ENCODE data around the gene IFTAP. TPM values are rescaled to one million over a fixed set of nuclear protein-coding genes. Genes with fewer than 3 reads are reported as not detected.

Gene IFTAP
- total RNA-seq, 1 donor from 2014 or later, result 1.7 TPM

DNA sequence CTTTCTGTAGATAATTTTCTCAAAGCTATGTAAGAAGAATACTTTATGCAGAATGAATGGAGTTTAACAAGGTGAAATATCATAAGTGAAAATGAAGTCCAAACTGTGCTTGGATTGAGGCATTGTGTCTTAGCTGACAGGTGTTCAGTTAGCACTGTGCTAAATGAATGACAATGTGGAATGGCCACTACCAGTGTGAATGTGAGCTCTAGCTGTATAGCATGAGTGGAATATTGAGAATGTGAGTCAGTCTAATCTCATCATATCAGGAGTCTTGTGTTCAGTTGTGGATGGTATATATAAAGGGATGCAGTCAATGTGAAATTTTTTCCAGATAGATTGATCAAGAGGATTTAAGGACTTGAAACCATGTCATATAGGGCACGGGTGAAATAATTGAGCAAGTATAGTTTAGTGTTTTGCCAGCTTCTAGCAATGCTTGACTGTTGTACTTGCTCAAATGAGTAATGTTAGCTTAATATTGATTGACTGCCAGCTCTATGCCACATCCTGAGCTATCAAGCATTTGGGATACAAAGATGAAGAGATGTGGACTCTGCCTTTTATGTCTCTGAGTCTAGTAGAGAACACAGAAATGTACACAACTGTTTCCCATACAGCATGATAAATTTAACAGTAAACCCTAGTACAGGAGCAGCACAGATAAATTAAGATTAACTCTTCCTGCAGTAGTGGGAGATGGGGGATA is 14.3 kb downstream of the IFTAP start:
- Mint-ChIP-seq H3K27me3 (peaks cover 18% of the 10 kb centered on the region), H3K4me3 (no peak overlapping the region), H3K27ac (no peak overlapping the region), H3K9me3 (no peaks in the 10 kb centered on the region), H3K4me1 (peaks cover 1% of the 10 kb centered on the region), H3K36me3 (ENCODE audit: low read depth) (no peaks in the 10 kb centered on the region)
- no peak for DNase-seq
- intact Hi-C loops (cut with micrococcal nuclease), result no loop called here

DNA sequence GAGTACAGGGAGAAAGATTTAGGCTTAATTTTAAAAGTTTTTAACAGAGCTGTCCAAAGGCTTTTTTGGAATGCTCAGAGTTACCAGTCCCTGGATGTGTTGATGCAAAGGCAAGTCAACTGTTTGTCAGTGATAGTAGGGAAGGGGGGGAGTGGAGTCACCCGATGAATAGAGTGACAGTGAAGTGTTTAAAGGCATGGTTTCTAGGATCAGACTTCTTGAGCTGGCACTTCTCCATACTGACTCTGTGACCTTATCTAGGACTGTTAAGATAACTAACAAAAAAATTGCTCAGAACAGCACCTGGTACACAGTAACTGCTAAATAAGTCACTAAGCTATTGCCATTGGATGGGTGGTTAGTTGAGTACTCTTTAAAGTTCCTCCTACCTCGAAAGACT is 15.1 kb downstream of the IFTAP start:
- Mint-ChIP-seq H3K27ac (no peak overlapping the region), H3K4me3 (no peak overlapping the region), H3K9me3 (no peaks in the 10 kb centered on the region), H3K27me3 (peaks cover 17% of the 10 kb centered on the region), H3K36me3 (ENCODE audit: low read depth) (no peaks in the 10 kb centered on the region), H3K4me1 (peaks cover 1% of the 10 kb centered on the region)
- intact Hi-C loops (cut with micrococcal nuclease), result no loop called here
- DNase-seq, result no peak

DNA sequence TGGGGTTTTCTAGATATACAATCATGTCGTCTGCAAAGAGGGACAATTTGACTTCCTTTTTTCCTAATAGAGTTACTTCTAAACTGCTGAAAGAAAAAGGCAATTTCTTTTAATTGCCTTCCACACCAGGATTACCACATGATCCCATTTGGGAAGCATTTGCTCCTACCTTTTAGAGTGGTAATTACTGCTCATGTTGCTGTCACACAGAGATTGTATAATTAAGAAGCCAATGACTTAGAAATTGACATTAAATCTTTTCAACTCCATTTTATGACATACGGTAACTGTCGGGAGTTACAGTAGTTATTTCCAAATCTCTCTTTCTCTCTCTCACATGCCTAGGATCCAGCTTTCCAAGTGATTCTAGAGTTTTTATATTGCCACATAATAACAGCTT is 21.5 kb downstream of the IFTAP start:
- no peaks in the 10 kb centered on the region for H3K4me1 Mint-ChIP-seq
- no peak overlapping the region for H3K4me3 Mint-ChIP-seq
- H3K27me3 Mint-ChIP-seq, result peaks cover 15% of the 10 kb centered on the region
- no peak for DNase-seq
- H3K27ac Mint-ChIP-seq, result no peak overlapping the region
- no peaks in the 10 kb centered on the region for H3K36me3 Mint-ChIP-seq (ENCODE audit: low read depth)
- intact Hi-C loops (cut with micrococcal nuclease), result no loop called here
- no peaks in the 10 kb centered on the region for H3K9me3 Mint-ChIP-seq

DNA sequence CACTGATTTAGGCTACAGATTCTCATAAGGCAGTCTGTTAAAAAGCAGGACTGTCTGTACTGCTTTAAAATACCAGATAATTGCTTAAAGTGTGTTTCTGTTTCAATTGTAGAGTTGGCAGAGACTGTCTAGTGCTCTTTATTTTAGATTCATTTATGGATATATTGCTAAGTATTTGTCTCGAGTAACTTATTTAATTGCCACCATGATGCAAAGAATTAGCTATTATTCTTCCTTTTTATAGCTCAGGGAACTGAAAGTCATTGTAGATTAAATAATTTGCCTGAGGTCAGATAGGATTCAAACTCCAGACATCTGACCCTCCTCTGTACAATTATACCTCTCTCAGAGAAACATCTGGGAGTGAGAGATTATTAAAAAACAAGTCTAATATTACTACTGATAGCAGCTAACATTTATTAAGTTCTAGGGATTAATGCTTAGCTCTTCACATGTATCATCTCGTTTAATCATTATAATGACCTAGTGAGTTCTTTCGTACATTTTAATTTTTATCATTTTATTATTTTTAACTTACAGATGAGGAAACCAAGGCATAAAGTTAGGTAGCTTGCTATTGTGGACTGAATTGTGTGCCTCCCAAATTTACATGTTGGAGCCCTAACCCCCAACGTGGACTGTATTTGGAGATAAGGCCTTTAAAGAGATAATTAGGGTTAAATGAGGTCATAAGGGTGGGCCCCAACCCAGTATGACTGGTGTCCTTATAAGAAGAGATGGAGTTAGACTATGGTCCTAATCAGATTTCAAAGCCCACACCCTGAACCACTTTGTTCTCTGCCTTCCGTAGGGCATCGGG is 23.5 kb downstream of the IFTAP start:
- Mint-ChIP-seq H3K4me3 (no peak overlapping the region), H3K4me1 (no peaks in the 10 kb centered on the region), H3K27ac (no peak overlapping the region), H3K36me3 (ENCODE audit: low read depth) (no peaks in the 10 kb centered on the region), H3K27me3 (peaks cover 15% of the 10 kb centered on the region), H3K9me3 (no peaks in the 10 kb centered on the region)
- intact Hi-C loops (cut with micrococcal nuclease), result no loop called here
- DNase-seq, result no peak

DNA sequence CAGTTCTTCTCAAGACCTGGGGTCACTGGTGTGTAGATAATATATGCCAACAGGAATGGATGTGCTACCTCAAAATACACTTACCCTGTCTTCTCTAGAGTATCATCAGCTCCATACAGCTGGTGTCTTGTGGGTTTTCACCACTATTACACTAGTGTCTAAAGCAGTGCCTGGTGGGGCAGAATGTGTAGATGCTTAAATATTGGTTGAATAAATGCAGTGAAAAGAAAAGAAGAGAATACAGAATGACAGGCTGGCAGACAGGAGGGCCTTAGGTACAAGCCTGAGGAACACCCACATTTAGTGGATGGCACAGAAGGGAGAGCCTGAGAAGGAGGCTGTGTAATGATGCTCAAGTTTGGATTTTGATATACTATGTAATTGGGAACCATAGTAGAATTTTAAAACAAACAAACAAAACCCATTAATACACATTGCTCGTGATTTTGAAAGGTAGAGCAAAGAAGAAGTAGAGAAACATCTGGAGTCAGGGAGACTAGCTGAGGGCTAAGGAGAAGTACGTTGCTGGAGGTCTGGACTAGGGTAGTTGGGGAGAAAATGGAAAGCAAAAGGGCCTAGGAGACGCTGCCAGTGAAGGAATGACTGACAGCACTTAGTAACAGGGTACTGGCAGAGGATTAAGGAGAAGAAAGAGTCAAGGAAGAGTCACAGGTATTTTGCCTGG is 24.2 kb downstream of the IFTAP start:
- Mint-ChIP-seq H3K4me1 (no peaks in the 10 kb centered on the region), H3K36me3 (ENCODE audit: low read depth) (no peaks in the 10 kb centered on the region), H3K9me3 (no peaks in the 10 kb centered on the region), H3K27me3 (peaks cover 15% of the 10 kb centered on the region), H3K27ac (no peak overlapping the region), H3K4me3 (no peak overlapping the region)
- intact Hi-C loops (cut with micrococcal nuclease), result no loop called here
- no peak for DNase-seq

DNA sequence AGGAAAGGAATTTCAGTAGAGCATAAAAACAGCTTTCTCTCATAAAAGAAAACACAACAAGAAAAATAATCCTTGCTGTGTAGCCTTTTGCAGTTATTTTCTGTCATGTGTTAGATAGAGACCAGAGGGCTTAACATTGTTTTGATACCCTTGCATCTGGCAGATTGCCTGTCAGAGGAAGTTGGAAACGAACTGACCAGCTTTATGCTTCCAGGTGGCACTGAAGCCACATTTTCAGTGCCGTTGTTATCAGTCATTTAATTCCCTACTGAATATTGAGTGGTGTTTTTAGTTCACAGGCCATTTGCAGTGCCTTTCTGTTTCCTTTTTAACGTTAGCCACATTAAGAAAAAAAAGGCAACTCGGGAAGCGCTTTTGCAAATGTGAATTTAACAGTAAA is 25.2 kb downstream of the IFTAP start:
- peaks cover 15% of the 10 kb centered on the region for H3K27me3 Mint-ChIP-seq
- intact Hi-C loops (cut with micrococcal nuclease), result no loop called here
- no peaks in the 10 kb centered on the region for H3K4me1 Mint-ChIP-seq
- H3K27ac Mint-ChIP-seq, result no peak overlapping the region
- no peak overlapping the region for H3K4me3 Mint-ChIP-seq
- no peak for DNase-seq
- no peaks in the 10 kb centered on the region for H3K9me3 Mint-ChIP-seq
- H3K36me3 Mint-ChIP-seq (ENCODE audit: low read depth), result no peaks in the 10 kb centered on the region

DNA sequence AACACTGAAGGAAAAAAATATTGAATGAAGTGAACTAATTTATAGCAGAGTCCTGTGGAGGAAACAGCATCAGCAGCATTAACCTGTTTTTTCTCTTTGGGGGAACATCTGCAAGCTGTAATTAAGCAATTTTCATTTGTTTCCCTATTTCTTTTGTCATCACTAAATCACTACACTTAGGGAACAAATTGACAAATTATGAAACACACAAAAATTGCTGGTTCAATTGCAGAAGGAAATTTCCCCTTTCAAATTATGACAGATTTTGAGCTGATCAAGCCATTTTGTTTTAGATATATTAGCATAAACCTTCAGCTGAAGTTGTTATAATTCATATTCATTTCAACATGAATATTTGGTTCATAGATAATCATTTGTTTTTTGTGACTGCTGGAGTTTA is 25.9 kb downstream of the IFTAP start:
- no peaks in the 10 kb centered on the region for H3K4me1 Mint-ChIP-seq
- H3K27me3 Mint-ChIP-seq, result peaks cover 15% of the 10 kb centered on the region
- intact Hi-C loops (cut with micrococcal nuclease), result loop anchor here (5.0 kb wide), 1 partner anchor 58 kb away; no protein-coding TSS in a partner anchor
- H3K27ac Mint-ChIP-seq, result no peak overlapping the region
- no peaks in the 10 kb centered on the region for H3K36me3 Mint-ChIP-seq (ENCODE audit: low read depth)
- no peak for DNase-seq
- H3K9me3 Mint-ChIP-seq, result no peaks in the 10 kb centered on the region
- no peak overlapping the region for H3K4me3 Mint-ChIP-seq

DNA sequence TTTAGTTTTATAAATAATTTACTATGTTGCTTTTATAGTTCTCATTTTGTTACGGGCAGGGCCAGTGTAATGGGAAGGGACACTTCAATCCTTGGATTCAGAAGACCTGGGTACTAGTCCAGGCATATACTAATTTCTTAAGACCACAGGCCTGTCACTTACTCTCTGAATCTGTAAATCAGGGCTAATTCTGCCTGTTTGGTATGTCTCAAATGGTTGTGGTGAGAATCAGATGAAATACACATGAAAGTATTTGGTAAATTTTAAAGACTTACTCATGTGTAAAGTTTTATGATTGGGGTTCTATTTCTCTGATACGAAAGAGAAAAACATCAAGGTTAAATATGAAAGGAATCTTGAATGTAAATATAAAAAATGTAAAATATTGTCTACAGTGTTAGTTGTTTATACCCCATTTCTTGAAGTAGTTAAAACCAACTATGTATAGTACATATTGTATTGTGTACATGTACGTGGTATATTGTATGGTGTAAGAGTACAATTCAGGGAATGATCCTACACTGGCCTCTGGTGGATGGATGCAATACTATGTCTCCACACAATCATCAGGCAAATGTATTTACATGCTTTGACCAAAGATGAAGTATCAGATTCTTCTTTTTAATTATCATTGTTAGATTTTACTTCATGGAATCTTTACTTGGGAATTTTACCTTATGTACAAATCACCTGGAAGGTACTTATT is 28.3 kb downstream of the IFTAP start:
- Mint-ChIP-seq H3K27me3 (peaks cover 13% of the 10 kb centered on the region), H3K4me1 (no peaks in the 10 kb centered on the region), H3K36me3 (ENCODE audit: low read depth) (no peaks in the 10 kb centered on the region), H3K9me3 (no peaks in the 10 kb centered on the region), H3K4me3 (no peak overlapping the region), H3K27ac (no peak overlapping the region)
- peak; percentile 60 for DNase-seq
- intact Hi-C loops (cut with micrococcal nuclease), result loop anchor here (5.0 kb wide), 1 partner anchor 60 kb away; no protein-coding TSS in a partner anchor

DNA sequence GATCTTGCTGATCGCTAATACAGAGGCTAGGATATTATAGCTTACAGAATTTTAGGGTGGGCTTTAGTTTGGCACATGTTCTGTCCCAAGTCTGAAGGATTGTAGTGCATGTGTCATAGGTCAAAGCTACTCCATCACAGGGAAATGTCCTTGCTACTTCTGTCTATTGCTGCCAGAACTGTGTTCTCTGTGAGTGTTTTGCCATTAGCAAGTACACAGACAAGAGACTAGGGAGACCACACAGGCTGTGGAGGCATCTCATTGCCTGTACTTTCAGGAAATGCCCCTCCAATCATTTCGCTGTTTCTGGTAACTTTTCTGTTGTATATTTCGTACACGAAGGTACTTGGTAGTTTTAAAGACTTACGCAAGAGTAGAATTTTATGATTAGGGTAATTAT is 29.2 kb downstream of the IFTAP start:
- H3K4me1 Mint-ChIP-seq, result no peaks in the 10 kb centered on the region
- no peak overlapping the region for H3K27ac Mint-ChIP-seq
- intact Hi-C loops (cut with micrococcal nuclease), result loop anchor here (5.0 kb wide), 1 partner anchor 61 kb away; no protein-coding TSS in a partner anchor
- no peaks in the 10 kb centered on the region for H3K9me3 Mint-ChIP-seq
- H3K27me3 Mint-ChIP-seq, result peaks cover 13% of the 10 kb centered on the region
- no peaks in the 10 kb centered on the region for H3K36me3 Mint-ChIP-seq (ENCODE audit: low read depth)
- no peak for DNase-seq
- H3K4me3 Mint-ChIP-seq, result no peak overlapping the region

DNA sequence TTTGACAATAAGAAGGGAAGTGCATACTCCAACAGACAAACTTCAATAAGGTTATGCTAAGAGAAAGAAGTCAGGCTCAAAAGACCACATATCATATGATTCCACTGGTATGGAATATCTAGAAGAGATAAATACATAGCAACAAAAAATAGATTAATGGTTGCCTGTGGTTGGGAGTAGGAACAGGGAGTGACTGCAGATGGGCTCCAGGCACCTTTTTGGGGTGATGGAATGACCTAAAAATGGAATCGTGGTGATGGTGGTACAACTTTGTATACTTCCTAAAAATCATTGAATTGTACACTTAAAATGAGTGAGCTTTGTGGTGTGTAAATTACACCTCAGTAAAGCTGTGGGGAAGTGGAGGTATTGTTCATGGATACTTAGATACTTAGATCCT is 32.7 kb downstream of the IFTAP start:
- Mint-ChIP-seq H3K4me3 (no peak overlapping the region), H3K27ac (no peak overlapping the region), H3K4me1 (peaks cover 2% of the 10 kb centered on the region), H3K27me3 (peaks cover under 1% of the 10 kb centered on the region), H3K36me3 (ENCODE audit: low read depth) (no peaks in the 10 kb centered on the region), H3K9me3 (no peaks in the 10 kb centered on the region)
- no peak for DNase-seq
- intact Hi-C loops (cut with micrococcal nuclease), result no loop called here

DNA sequence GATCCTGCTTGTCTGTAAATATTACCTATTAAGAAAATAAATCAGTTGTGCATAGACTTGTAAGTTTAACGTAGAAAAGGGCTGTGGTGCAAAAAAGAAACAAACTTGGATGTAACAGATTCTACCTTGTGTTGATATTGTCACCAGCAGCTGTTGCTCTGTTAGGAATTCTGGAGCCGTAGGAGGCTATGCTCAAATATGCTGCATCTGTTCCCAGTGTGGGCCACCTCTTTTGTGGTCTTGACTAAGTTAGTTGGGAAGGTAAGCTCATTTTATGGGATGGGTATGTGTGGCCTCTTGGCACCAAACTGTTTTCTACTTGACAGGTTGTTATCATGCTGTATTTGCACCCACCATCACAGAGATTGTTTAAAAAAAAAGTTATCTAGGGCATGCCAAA is 33.2 kb downstream of the IFTAP start:
- H3K4me1 Mint-ChIP-seq, result peaks cover 2% of the 10 kb centered on the region

DNA sequence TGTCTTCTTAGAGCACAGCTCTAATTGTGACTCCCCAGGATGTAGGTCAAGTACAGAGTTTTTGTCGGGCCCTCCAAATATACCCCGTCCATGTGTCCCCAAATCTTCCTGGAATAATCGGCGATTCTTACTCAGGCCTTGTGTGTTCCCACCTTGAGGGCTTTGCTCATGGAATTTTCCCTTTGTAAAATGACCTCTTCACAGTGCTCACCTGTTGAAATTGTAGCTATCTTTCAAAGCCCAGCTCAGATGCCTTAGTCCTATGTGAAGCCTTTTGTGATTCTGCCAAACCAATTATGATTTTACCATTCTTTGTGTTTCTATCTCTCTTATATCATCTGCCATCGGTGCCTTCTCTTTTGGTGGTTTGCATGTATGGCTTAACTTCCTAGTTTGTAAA is 33.8 kb downstream of the IFTAP start:
- Mint-ChIP-seq H3K27ac (no peak overlapping the region), H3K27me3 (no peaks in the 10 kb centered on the region), H3K4me3 (no peak overlapping the region), H3K9me3 (no peaks in the 10 kb centered on the region), H3K36me3 (ENCODE audit: low read depth) (no peaks in the 10 kb centered on the region), H3K4me1 (peaks cover 2% of the 10 kb centered on the region)
- intact Hi-C loops (cut with micrococcal nuclease), result no loop called here
- DNase-seq, result no peak

More for the DNA sequence above, 33.2 kb downstream of the IFTAP start:
- Mint-ChIP-seq H3K27ac (no peak overlapping the region), H3K4me3 (no peak overlapping the region), H3K27me3 (no peaks in the 10 kb centered on the region), H3K9me3 (no peaks in the 10 kb centered on the region), H3K36me3 (ENCODE audit: low read depth) (no peaks in the 10 kb centered on the region)
- DNase-seq, result no peak
- intact Hi-C loops (cut with micrococcal nuclease), result no loop called here

DNA sequence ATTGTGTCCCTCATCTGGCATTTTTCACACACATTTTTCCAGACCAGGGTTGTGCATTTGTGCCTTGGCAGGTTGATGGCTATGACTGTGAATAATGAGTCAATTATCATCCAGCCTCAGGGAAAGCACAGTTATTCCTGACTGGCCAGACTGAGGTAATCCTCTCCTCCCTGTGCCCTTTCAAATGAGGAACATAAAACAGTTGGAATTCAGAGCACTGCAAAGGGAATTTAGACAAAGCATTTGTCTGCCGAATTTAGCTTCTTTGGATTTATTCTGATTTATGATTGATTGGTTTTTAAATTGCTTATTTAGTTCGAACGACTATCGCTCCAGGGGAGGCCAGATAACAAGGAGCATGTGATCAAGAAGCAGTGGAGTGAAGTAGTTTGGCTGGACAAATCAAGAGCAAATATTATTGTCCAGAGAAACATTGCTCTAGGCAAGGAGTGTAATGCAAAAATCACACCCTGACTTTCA is 34.5 kb downstream of the IFTAP start:
- no peaks in the 10 kb centered on the region for H3K36me3 Mint-ChIP-seq (ENCODE audit: low read depth)
- no peak for DNase-seq
- H3K27ac Mint-ChIP-seq, result no peak overlapping the region
- H3K4me3 Mint-ChIP-seq, result no peak overlapping the region
- peaks cover 2% of the 10 kb centered on the region for H3K4me1 Mint-ChIP-seq
- no peaks in the 10 kb centered on the region for H3K27me3 Mint-ChIP-seq
- H3K9me3 Mint-ChIP-seq, result no peaks in the 10 kb centered on the region
- intact Hi-C loops (cut with micrococcal nuclease), result no loop called here
